ENCODE results near the gene KRT78.

The KRT78 gene

DNA sequence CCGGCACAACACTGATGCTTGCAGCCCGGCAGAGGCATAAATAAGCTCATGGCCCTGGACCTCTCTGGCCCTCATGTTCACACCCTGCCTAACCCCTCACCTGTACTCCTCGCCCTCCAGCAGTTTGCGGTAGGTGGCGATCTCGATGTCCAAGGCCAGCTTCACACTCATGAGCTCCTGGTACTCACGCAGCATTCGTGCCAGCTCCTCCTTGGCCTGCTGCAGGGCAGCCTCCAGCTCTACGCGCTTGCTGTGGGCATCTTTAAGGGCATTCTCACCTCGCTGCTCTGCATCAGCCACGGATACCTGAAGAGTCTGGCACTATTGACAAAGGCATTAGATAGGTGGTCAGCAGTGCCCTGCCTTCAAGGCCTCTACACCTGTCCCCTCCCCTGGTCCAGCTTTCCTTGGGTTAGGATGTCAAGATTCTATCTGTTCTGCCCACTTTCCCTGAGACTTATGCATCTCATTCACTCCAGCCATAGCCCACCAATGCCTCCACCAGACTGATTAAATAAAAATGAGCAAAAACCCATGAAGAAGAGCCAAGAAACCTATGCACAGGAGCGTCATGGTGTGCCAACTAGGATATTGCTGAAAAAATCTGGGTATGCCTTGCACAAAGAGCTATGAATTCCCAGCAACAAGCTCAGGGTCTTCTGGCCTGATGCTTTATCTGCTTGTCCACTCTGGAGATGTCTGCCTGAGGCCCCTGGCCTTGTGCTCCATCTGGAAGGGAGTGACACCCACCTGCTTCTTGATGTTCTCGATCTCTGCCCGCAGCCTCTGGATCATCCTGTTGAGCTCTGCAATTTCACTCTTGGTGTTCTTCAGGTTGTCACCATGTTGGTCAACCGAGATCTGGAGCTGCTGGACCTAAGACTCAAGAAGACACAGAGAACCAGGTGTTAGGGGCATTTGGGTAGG lies 41.0 kb downstream of the KRT78 start:
- Histone ChIP-seq H3K79me2 (ENCODE audit: control insufficient read depth, low read length) (no peaks in the 10 kb centered on the region), H3K4me2 (ENCODE audit: low read length) (no peak overlapping the region), H3K36me3 (ENCODE audit: control insufficient read depth, low read length) (no peaks in the 10 kb centered on the region), H3K4me3 (ENCODE audit: low read length) (no peak overlapping the region), H3K27ac (ENCODE audit: low read depth, low read length) (no peak overlapping the region), H3F3A (ENCODE audit: control insufficient read depth, insufficient read depth) (no peaks in the 10 kb centered on the region), H3K9me3 (ENCODE audit: control insufficient read depth, insufficient read depth, low read length) (no peaks in the 10 kb centered on the region), H3K9me2 (replicated peaks; ENCODE audit: control insufficient read depth, low read length) (no peaks in the 10 kb centered on the region), H3K4me1 (ENCODE audit: control insufficient read depth, low read length) (no peaks in the 10 kb centered on the region), H4K20me1 (ENCODE audit: control insufficient read depth, insufficient read depth, low read depth, low read length) (no peaks in the 10 kb centered on the region), H3K27me3 (ENCODE audit: control insufficient read depth, low read length) (no peaks in the 10 kb centered on the region)
- no peak for TF ChIP-seq EZH2phosphoT487 (IDR thresholded peaks at IDR 0.05; ENCODE audit: borderline replicate concordance, low read length)
- TF ChIP-seq, protein P1, sequence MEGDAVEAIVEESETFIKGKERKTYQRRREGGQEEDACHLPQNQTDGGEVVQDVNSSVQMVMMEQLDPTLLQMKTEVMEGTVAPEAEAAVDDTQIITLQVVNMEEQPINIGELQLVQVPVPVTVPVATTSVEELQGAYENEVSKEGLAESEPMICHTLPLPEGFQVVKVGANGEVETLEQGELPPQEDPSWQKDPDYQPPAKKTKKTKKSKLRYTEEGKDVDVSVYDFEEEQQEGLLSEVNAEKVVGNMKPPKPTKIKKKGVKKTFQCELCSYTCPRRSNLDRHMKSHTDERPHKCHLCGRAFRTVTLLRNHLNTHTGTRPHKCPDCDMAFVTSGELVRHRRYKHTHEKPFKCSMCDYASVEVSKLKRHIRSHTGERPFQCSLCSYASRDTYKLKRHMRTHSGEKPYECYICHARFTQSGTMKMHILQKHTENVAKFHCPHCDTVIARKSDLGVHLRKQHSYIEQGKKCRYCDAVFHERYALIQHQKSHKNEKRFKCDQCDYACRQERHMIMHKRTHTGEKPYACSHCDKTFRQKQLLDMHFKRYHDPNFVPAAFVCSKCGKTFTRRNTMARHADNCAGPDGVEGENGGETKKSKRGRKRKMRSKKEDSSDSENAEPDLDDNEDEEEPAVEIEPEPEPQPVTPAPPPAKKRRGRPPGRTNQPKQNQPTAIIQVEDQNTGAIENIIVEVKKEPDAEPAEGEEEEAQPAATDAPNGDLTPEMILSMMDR (IDR thresholded peaks at IDR 0.05; ENCODE audit: low read depth, low read length, poor library complexity, severe bottlenecking) = no peak

DNA sequence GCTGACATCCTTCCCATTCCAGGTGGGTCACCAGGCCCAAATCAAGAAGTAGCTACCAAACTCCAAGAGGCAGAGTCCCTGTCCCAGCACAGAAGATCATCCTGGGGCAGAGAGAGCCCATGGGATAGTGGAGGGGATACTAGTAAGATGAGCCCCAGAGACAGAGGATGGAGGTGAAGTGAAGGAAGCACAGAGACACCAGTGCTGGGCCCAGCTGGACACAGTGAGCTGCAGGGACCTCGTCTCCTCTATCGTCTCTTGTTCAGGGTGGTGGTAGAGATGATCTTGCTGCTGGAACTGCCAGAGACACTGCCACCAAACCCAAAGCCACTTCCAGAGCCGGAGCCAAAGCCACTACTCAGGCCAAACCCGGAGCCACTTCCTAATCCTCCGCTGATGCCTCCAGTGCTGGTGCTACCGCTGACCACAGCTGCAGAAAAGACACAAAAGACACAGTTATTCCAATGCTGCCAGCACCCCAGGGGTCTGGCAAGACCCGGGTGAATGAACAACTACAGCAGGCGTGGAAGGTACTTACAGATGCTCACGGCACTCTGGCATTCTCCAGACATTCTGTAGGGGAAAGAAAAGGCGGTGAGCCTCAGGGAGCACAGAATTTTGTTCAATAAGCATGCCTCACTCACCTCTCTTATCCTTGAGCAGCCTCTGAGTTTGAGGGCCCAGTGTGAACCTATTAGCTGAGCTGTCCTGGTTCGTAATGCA lies 41.8 kb downstream of the KRT78 start:
- no peaks in the 10 kb centered on the region for H3K36me3 ChIP-seq (ENCODE audit: control insufficient read depth, low read length)
- H4K20me1 ChIP-seq (ENCODE audit: control insufficient read depth, insufficient read depth, low read depth, low read length) = no peaks in the 10 kb centered on the region
- no peaks in the 10 kb centered on the region for H3F3A ChIP-seq (ENCODE audit: control insufficient read depth, insufficient read depth)
- no peaks in the 10 kb centered on the region for H3K9me2 ChIP-seq (replicated peaks; ENCODE audit: control insufficient read depth, low read length)
- H3K27ac ChIP-seq (ENCODE audit: low read depth, low read length) = no peak overlapping the region
- no peak overlapping the region for H3K4me2 ChIP-seq (ENCODE audit: low read length)
- no peaks in the 10 kb centered on the region for H3K4me1 ChIP-seq (ENCODE audit: control insufficient read depth, low read length)
- no peaks in the 10 kb centered on the region for H3K79me2 ChIP-seq (ENCODE audit: control insufficient read depth, low read length)
- no peak overlapping the region for H3K4me3 ChIP-seq (ENCODE audit: low read length)
- H3K27me3 ChIP-seq (ENCODE audit: control insufficient read depth, low read length) = no peaks in the 10 kb centered on the region; the same call in 1 of the 2 replicates
- TF ChIP-seq, protein P1 (IDR thresholded peaks at IDR 0.05; ENCODE audit: low read depth, low read length, poor library complexity, severe bottlenecking) = no peak
- TF ChIP-seq EZH2phosphoT487 (IDR thresholded peaks at IDR 0.05; ENCODE audit: borderline replicate concordance, low read length) = no peak
- no peaks in the 10 kb centered on the region for H3K9me3 ChIP-seq (ENCODE audit: control insufficient read depth, insufficient read depth, low read length)

DNA sequence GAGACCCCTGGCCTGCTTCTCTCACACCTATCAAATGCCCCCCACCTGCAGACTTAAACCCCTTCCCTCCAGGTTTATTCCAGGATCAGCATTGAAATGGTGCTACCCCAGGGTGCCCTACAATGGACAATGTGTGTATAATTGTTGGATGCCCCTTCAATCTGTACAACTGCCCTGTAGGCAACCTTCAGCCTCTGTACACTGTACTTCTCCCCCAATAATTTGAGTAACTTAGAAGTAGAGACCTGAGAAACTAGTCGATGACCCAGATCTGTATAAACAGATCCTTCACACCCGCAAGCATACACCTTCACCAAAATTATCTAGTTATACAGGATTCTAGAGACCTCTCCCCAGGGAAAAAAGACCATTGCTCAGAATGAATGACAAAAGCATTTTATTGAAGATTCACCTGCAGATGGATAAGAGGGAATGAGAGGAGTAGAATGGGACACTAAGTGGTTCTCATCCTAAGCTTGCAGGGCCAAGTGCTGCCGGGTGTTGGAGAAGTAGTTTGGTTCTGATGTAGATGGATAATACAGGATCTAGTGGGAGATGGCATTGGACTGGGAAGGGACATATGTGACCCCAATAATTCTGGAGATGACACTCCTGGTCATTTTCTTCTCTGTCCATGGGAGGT lies 42.5 kb downstream of the KRT78 start:
- Histone ChIP-seq H3K27me3 (ENCODE audit: control insufficient read depth, low read length) (no peaks in the 10 kb centered on the region; the same call in 1 of the 2 replicates), H3K27ac (ENCODE audit: low read depth, low read length) (no peak overlapping the region), H3K9me3 (ENCODE audit: control insufficient read depth, insufficient read depth, low read length) (no peaks in the 10 kb centered on the region), H3K79me2 (ENCODE audit: control insufficient read depth, low read length) (no peaks in the 10 kb centered on the region), H3K36me3 (ENCODE audit: control insufficient read depth, low read length) (no peaks in the 10 kb centered on the region), H3K9me2 (replicated peaks; ENCODE audit: control insufficient read depth, low read length) (no peaks in the 10 kb centered on the region), H3F3A (ENCODE audit: control insufficient read depth, insufficient read depth) (no peaks in the 10 kb centered on the region), H3K4me1 (ENCODE audit: control insufficient read depth, low read length) (no peaks in the 10 kb centered on the region), H4K20me1 (ENCODE audit: control insufficient read depth, insufficient read depth, low read depth, low read length) (no peaks in the 10 kb centered on the region), H3K4me2 (ENCODE audit: low read length) (no peak overlapping the region), H3K4me3 (ENCODE audit: low read length) (no peak overlapping the region)
- TF ChIP-seq, protein P1 (IDR thresholded peaks at IDR 0.05; ENCODE audit: low read depth, low read length, poor library complexity, severe bottlenecking) = no peak
- no peak for TF ChIP-seq EZH2phosphoT487 (IDR thresholded peaks at IDR 0.05; ENCODE audit: borderline replicate concordance, low read length)
